ENCODE results near the gene ROGDI.

Gene ROGDI

GRCh38 chr16:4767872-4768548, 34.4 kb downstream of the ROGDI start:
- DNase-seq (ENCODE audit: low read depth in 2 of 2): no peak

GRCh38 chr16:4766875-4767628, 35.4 kb downstream of the ROGDI start, which contains the start of gene ZNF500:
ZNF500 (minus strand) TSS chr16:4767162; CDS start chr16:4765978, 1,184 bp downstream.
- peak; percentile 93 to 97 for DNase-seq (ENCODE audit: low read depth in 2 of 2)

GRCh38 chr16:4765511-4766474, 36.6 kb downstream of the ROGDI start:
- no peak for DNase-seq (ENCODE audit: low read depth in 2 of 2)

GRCh38 chr16:4763791-4764190, 38.6 kb downstream of the ROGDI start:
- no peak for DNase-seq (ENCODE audit: low read depth in 2 of 2)

- no peak for DNase-seq (ENCODE audit: low read depth in 2 of 2)
Observed at GRCh38 chr16:4762205-4762604, 40.2 kb downstream of the ROGDI start.

- DNase-seq (ENCODE audit: low read depth in 2 of 2): no peak
Observed at GRCh38 chr16:4760221-4760910, 42.1 kb downstream of the ROGDI start.

GRCh38 chr16:4755687-4756086, 46.7 kb downstream of the ROGDI start:
- DNase-seq (ENCODE audit: low read depth in 2 of 2): no peak

GRCh38 chr16:4754865-4755264, 47.6 kb downstream of the ROGDI start:
- no peak for DNase-seq (ENCODE audit: low read depth in 2 of 2)

GRCh38 chr16:4753227-4753626, 49.2 kb downstream of the ROGDI start:
- no peak for DNase-seq (ENCODE audit: low read depth in 2 of 2)

- no peak for DNase-seq (ENCODE audit: low read depth in 2 of 2)
Observed at GRCh38 chr16:4752351-4753100, 49.9 kb downstream of the ROGDI start.

GRCh38 chr16:4750896-4751295, 51.5 kb downstream of the ROGDI start:
- no peak for DNase-seq (ENCODE audit: low read depth in 2 of 2)

GRCh38 chr16:4749700-4750257, 52.7 kb downstream of the ROGDI start:
- no peak for DNase-seq (ENCODE audit: low read depth in 2 of 2)

GRCh38 chr16:4748682-4749411, 53.6 kb downstream of the ROGDI start:
- no peak for DNase-seq (ENCODE audit: low read depth in 2 of 2)

GRCh38 chr16:4747906-4748681, 54.3 kb downstream of the ROGDI start:
- DNase-seq (ENCODE audit: low read depth in 2 of 2): no peak

- DNase-seq (ENCODE audit: low read depth in 2 of 2): no peak
Observed at GRCh38 chr16:4746991-4747574, 55.4 kb downstream of the ROGDI start.
